Suprapubic skin (tissue), 4 donors: ENCODE measurements around the gene PNPLA8. TPM values are rescaled to one million over a fixed set of nuclear protein-coding genes. Genes with fewer than 3 reads are reported as not detected.
"Not testable (repeated sequence)": the region's sequence is repeated elsewhere in the genome, so short reads cannot be mapped to it uniquely, and the experiment has no call there.

Source experiments
- DNase-seq, 2 donors: peaks; one replicate each; pipeline ENCODE4 v3.0.0-alpha.2; 2019; ENCODE audit warnings: low spot score in 2 of 2
- H3K27ac ChIP-seq: fragments of 200-600 bp; sonication (generic); one replicate; pipeline ENCODE4 v1.5.1; 2019
- H3K27me3 ChIP-seq: fragments of 200-600 bp; sonication (generic); one replicate; pipeline ENCODE4 v1.5.1; 2019
- H3K36me3 ChIP-seq: fragments of 200-600 bp; sonication (generic); one replicate; pipeline ENCODE4 v1.5.1; 2019
- H3K4me1 ChIP-seq: fragments of 200-600 bp; sonication (generic); one replicate; pipeline ENCODE4 v1.5.1; 2019
- H3K4me3 ChIP-seq: fragments of 200-600 bp; sonication (generic); one replicate; pipeline ENCODE4 v1.5.1; 2019; ENCODE audit warnings: mild to moderate bottlenecking
- H3K9me3 ChIP-seq: fragments of 200-600 bp; sonication (generic); one replicate; pipeline ENCODE4 v1.5.1; 2019
- EP300 ChIP-seq: sonication (generic); formaldehyde crosslinking; IDR thresholded peaks from one replicate; pipeline ENCODE4 v1.6.1; 2017; ENCODE audit warnings: antibody characterized with exemption
- POLR2A ChIP-seq, 2 donors: fragments of 450-650 bp; IDR thresholded peaks; one replicate each; pipeline ENCODE4 v1.6.1; 2017; ENCODE audit warnings: antibody characterized with exemption in 2 of 2, mild to moderate bottlenecking in 2 of 2, moderate library complexity in 2 of 2
- POLR2AphosphoS5 ChIP-seq, 3 donors: sonication (generic); formaldehyde crosslinking; IDR thresholded peaks; one replicate each; pipeline ENCODE4 v1.6.1; 2017; ENCODE audit warnings: antibody characterized with exemption in 3 of 3
- WGBS: methylation state at CpG from one replicate; pipeline ENCODE4 v1.1.5; 2018; 5-methylcytosine and 5-hydroxymethylcytosine counted together
- total RNA-seq, 4 donors: library from RNA; depleted of rRNA; stranded (reverse); fragments of >200 nt; gene quantifications; one replicate each; pipeline ENCODE4 v1.1.0, GENCODE V29; 2016
- TF ChIP-seq, protein P1 (sequence below), 2 donors: fragments of 200-600 bp in 1 of 2; fragments of 450-650 bp in 1 of 2; sonication (generic) in 1 of 2; IDR thresholded peaks; one replicate each; pipeline ENCODE4 v1.5.1; 2016 to 2019; ENCODE audit warnings: antibody characterized with exemption in 2 of 2, mild to moderate bottlenecking in 1 of 2, moderate library complexity in 1 of 2

Gene PNPLA8
- total RNA-seq, 4 donors from 2014 or later, result 28.1 to 49.8 (median 41.5) TPM

DNA sequence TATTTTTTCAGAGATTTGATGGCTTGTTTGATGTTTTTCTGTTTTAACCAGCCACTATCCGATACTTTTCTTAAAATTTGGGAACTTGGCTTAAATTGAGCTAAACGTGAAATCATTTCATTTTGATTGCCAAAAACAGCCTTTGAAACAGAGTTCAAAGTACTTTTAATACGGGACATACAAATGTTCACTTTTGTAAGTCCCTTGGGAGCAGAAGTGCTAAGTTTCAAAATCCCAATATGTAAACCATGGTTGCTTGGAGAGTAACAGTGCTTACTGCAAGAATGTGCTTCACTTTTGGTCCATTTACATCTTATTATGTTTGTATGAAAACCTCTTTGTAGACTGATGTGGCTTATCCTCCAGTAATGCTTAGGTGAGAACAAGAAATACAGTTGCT lies 10.9 kb downstream of the PNPLA8 start:
- H3K4me1 ChIP-seq, result peaks cover 14% of the 10 kb centered on the region
- H3K4me3 ChIP-seq, result no peak overlapping the region
- peaks cover 56% of the 10 kb centered on the region for H3K36me3 ChIP-seq
- DNase-seq, result no peak
- no peak overlapping the region for H3K27ac ChIP-seq
- 72% methylated on average over 3 of the region's 3 CpGs for WGBS
- no peaks in the 10 kb centered on the region for H3K27me3 ChIP-seq
- H3K9me3 ChIP-seq, result no peaks in the 10 kb centered on the region
- TF ChIP-seq POLR2AphosphoS5 (IDR thresholded peaks at IDR 0.05) (no peak), EP300 (no peak), POLR2A (IDR thresholded peaks at IDR 0.05) (no peak)
- TF ChIP-seq, protein P1, sequence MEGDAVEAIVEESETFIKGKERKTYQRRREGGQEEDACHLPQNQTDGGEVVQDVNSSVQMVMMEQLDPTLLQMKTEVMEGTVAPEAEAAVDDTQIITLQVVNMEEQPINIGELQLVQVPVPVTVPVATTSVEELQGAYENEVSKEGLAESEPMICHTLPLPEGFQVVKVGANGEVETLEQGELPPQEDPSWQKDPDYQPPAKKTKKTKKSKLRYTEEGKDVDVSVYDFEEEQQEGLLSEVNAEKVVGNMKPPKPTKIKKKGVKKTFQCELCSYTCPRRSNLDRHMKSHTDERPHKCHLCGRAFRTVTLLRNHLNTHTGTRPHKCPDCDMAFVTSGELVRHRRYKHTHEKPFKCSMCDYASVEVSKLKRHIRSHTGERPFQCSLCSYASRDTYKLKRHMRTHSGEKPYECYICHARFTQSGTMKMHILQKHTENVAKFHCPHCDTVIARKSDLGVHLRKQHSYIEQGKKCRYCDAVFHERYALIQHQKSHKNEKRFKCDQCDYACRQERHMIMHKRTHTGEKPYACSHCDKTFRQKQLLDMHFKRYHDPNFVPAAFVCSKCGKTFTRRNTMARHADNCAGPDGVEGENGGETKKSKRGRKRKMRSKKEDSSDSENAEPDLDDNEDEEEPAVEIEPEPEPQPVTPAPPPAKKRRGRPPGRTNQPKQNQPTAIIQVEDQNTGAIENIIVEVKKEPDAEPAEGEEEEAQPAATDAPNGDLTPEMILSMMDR (IDR thresholded peaks at IDR 0.05), result no peak

DNA sequence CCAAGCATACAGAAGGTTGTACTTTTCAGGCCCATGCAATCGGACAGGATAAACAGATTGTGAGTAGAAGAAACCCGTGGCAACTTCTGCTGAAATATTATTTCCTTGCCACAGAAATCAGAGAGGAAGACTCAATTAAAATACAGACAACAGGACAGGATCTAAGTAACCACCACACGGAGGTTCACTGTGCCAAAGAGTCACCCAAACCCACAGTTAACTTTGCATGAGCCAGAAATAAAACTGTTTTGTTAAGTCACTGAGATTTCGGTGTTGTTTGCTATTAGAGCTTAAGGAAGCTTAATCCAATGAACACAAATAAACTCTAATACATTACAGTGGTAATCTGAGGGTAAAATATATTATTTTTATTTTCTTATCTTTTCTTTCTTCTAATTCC lies 14.0 kb downstream of the PNPLA8 start:
- no peaks in the 10 kb centered on the region for H3K9me3 ChIP-seq
- TF ChIP-seq POLR2AphosphoS5 (IDR thresholded peaks at IDR 0.05) (no peak), EP300 (no peak), POLR2A (IDR thresholded peaks at IDR 0.05) (no peak)
- TF ChIP-seq, protein P1 (IDR thresholded peaks at IDR 0.05), result no peak
- DNase-seq, result no peak
- WGBS, result 88% methylated on average over 4 of the region's 4 CpGs
- H3K36me3 ChIP-seq, result peaks cover 45% of the 10 kb centered on the region
- no peak overlapping the region for H3K27ac ChIP-seq
- no peak overlapping the region for H3K4me3 ChIP-seq
- peaks cover 6% of the 10 kb centered on the region for H3K4me1 ChIP-seq
- no peaks in the 10 kb centered on the region for H3K27me3 ChIP-seq

DNA sequence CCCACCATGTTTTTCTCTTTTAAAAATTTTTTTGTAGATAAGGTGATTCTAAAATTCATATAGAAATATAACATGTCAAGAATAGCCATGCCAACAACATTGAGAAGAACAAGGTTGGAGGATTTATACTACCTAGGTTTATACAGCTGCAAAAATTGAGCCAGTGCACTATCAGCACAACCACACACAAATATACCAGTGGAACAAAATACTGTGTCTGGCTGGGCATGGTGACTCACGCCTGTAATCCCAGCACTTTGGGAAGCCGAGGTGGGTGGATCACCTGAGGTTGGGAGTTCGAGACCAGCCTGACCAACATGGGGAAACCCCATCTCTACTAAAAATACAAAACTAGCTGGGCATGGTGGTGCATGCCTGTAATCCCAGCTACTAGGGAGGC lies 21.4 kb downstream of the PNPLA8 start:
- not testable (repeated sequence) for H3K27ac ChIP-seq, H3K4me1 ChIP-seq, DNase-seq, H3K4me3 ChIP-seq, H3K9me3 ChIP-seq, H3K27me3 ChIP-seq
- WGBS, result 87% methylated on average over 3 of the region's 3 CpGs
- H3K36me3 ChIP-seq, result peaks cover 35% of the 10 kb centered on the region

DNA sequence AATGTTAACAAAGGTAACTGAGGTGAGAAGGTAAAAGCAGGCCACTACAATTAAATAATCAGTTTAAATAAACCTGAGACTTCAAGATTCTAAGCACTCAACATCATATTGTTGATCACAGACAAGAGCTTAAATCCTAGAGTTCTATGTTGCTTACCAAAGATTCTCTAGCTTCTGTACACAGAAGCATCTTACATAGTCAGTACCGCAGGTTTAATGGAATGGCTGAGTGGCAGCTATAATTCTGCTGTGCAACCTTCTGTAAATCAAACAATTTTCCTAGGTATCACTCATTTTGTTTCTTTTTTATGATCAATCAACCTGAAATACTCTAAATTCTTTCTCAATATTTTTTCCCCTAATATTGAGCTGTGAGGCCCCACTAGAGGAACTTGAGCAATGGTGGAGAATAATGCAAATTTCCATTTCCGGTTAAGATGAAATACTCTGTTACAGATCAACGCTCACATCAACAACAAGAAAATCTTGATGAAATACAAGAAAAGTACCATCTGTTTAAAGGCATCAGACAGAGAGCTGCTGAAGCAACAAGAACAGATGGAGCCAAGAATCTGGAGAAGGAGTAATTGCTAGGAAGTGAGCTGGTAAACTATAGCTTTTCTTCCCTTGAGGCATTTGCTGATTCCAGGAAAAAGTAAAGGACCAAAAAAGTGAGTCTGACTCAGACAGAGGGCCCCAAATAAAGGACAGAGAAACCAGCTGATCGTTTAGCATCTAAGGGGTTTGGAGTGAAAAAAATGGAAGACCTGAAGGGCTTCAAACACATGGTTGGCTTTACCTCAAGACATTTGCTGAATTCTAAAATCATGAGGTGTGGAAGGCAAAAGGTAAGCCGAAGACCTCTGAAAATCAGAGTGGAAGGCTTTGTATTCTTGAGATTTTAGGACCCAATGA lies 22.6 kb downstream of the PNPLA8 start:
- Histone ChIP-seq H3K27me3 (no peaks in the 10 kb centered on the region), H3K4me3 (no peak overlapping the region), H3K36me3 (peaks cover 35% of the 10 kb centered on the region), H3K27ac (no peak overlapping the region), H3K4me1 (peaks cover 2% of the 10 kb centered on the region), H3K9me3 (no peaks in the 10 kb centered on the region)
- no peak for DNase-seq
- WGBS, result 74% methylated on average over 5 of the region's 5 CpGs
- TF ChIP-seq POLR2AphosphoS5 (IDR thresholded peaks at IDR 0.05), result no peak

DNA sequence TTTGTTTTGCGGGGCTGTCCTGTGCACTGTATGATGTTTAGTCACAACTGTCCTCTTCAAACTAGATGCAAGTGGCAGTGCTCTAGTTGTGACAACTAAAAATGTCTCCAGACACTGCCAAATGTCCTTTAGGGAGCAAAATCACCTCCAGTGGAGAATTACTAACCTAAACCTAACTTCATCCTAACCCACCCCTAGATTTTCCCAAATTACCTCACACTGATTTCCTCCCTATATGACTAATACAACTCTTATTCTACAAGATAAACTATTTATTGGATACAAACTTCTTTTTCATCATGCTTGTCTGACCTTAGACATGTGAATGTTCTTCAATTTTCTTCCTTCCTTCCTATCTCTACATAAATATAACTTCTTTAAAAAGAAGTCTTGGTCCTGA lies 26.4 kb downstream of the PNPLA8 start:
- no peaks in the 10 kb centered on the region for H3K27me3 ChIP-seq
- peaks cover 1% of the 10 kb centered on the region for H3K4me1 ChIP-seq
- H3K36me3 ChIP-seq, result peaks cover 43% of the 10 kb centered on the region
- no peak for TF ChIP-seq EP300
- TF ChIP-seq, protein P1 (IDR thresholded peaks at IDR 0.05), result no peak
- no peak for TF ChIP-seq POLR2A (IDR thresholded peaks at IDR 0.05)
- TF ChIP-seq POLR2AphosphoS5 (IDR thresholded peaks at IDR 0.05), result no peak
- H3K4me3 ChIP-seq, result no peak overlapping the region
- DNase-seq, result no peak
- H3K9me3 ChIP-seq, result no peaks in the 10 kb centered on the region
- 96% methylated on average over 1 of the region's 1 CpG for WGBS
- H3K27ac ChIP-seq, result no peak overlapping the region

DNA sequence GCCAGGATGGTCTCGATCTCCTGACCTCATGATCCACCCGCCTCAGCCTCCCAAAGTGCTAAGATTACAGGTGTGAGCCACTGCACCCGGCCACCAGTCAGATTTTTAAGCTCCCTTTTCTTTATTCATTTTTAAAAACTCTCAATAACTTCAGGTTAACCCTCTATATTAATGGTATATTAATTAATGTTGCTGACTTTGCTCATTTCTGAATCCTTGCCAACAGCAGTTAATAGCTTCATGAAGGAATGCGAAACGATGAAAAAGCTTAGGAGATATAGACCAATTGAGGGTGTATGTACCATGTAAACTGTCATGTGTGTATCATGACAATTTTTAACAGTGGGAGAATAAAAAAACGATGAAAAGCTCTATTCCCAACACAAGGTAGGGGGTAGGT lies 27.5 kb downstream of the PNPLA8 start:
- Histone ChIP-seq H3K27me3 (no peaks in the 10 kb centered on the region), H3K4me3 (no peak overlapping the region), H3K4me1 (no peaks in the 10 kb centered on the region), H3K9me3 (no peaks in the 10 kb centered on the region), H3K27ac (no peak overlapping the region), H3K36me3 (peaks cover 48% of the 10 kb centered on the region)
- 92% methylated on average over 6 of the region's 6 CpGs for WGBS
- no peak for DNase-seq
- TF ChIP-seq, protein P1 (IDR thresholded peaks at IDR 0.05), result no peak
- TF ChIP-seq EP300 (no peak), POLR2AphosphoS5 (IDR thresholded peaks at IDR 0.05) (no peak), POLR2A (IDR thresholded peaks at IDR 0.05) (no peak)
